Progenitor cell of endocrine pancreas (in vitro differentiated cells): ENCODE data around the gene TBX21. TPM values are rescaled to one million over a fixed set of nuclear protein-coding genes. Genes with fewer than 3 reads are reported as not detected.

ENCODE experiments used
- DNase-seq: peaks from one replicate; pipeline ENCODE4 v3.0.0; 2021; ENCODE audit warnings: low spot score; ENCODE audit not compliant: unreplicated experiment
- H3K27ac Mint-ChIP-seq: 2 replicates; pipeline ENCODE4 v1.8.0; 2021; ENCODE audit warnings: mild to moderate bottlenecking, moderate library complexity, mixed read lengths
- H3K27me3 Mint-ChIP-seq: 2 replicates; pipeline ENCODE4 v1.8.0; 2021; ENCODE audit warnings: mixed read lengths
- H3K36me3 Mint-ChIP-seq: 2 replicates; pipeline ENCODE4 v1.8.0; 2022; ENCODE audit warnings: mixed read lengths; ENCODE audit not compliant: insufficient read depth
- H3K4me1 Mint-ChIP-seq: 2 replicates; pipeline ENCODE4 v1.8.0; 2021; ENCODE audit warnings: low read depth, mixed read lengths
- H3K4me3 Mint-ChIP-seq: 2 replicates; pipeline ENCODE4 v1.8.0; 2021; ENCODE audit warnings: low read depth, mild to moderate bottlenecking, moderate library complexity, mixed read lengths
- H3K9me3 Mint-ChIP-seq: 2 replicates; pipeline ENCODE4 v1.8.0; 2021; ENCODE audit warnings: low read depth, mixed read lengths
- total RNA-seq: library from RNA; stranded (reverse); gene quantifications from 2 replicates; pipeline ENCODE4 v1.2.1, GENCODE V29; 2021
- TF ChIP-seq, protein P1 (sequence below): fragments of 200-600 bp; sonication (generic); IDR thresholded peaks from one replicate; pipeline ENCODE4 v1.5.0; 2021; ENCODE audit warnings: antibody characterized with exemption, mild to moderate bottlenecking; ENCODE audit not compliant: unreplicated experiment

TBX21 gene
- total RNA-seq, 1 donor from 2014 or later = not detected

- H3K36me3 Mint-ChIP-seq = peaks cover 8% of the 10 kb centered on the region
- H3K4me1 Mint-ChIP-seq = no peaks in the 10 kb centered on the region
- no peak overlapping the region for H3K27ac Mint-ChIP-seq
- H3K9me3 Mint-ChIP-seq = no peaks in the 10 kb centered on the region
- TF ChIP-seq, protein P1, sequence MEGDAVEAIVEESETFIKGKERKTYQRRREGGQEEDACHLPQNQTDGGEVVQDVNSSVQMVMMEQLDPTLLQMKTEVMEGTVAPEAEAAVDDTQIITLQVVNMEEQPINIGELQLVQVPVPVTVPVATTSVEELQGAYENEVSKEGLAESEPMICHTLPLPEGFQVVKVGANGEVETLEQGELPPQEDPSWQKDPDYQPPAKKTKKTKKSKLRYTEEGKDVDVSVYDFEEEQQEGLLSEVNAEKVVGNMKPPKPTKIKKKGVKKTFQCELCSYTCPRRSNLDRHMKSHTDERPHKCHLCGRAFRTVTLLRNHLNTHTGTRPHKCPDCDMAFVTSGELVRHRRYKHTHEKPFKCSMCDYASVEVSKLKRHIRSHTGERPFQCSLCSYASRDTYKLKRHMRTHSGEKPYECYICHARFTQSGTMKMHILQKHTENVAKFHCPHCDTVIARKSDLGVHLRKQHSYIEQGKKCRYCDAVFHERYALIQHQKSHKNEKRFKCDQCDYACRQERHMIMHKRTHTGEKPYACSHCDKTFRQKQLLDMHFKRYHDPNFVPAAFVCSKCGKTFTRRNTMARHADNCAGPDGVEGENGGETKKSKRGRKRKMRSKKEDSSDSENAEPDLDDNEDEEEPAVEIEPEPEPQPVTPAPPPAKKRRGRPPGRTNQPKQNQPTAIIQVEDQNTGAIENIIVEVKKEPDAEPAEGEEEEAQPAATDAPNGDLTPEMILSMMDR = peak; percentile 16
- no peak overlapping the region for H3K4me3 Mint-ChIP-seq
- DNase-seq = no peak
- peaks cover 60% of the 10 kb centered on the region for H3K27me3 Mint-ChIP-seq
Observed at GRCh38 chr17:47713980-47714700, 18.9 kb upstream of the TBX21 start.

- Mint-ChIP-seq H3K27ac (no peak overlapping the region), H3K4me3 (no peak overlapping the region), H3K4me1 (no peaks in the 10 kb centered on the region), H3K27me3 (peaks cover 68% of the 10 kb centered on the region), H3K9me3 (no peaks in the 10 kb centered on the region), H3K36me3 (peaks cover 5% of the 10 kb centered on the region)
- no peak for DNase-seq
- TF ChIP-seq, protein P1 = no peak
Observed at GRCh38 chr17:47714773-47715396, 18.2 kb upstream of the TBX21 start.

- Mint-ChIP-seq H3K36me3 (peaks cover under 1% of the 10 kb centered on the region), H3K27ac (no peak overlapping the region), H3K9me3 (no peaks in the 10 kb centered on the region), H3K27me3 (peaks cover 77% of the 10 kb centered on the region), H3K4me1 (no peaks in the 10 kb centered on the region), H3K4me3 (no peak overlapping the region)
- DNase-seq = no peak
- TF ChIP-seq, protein P1 = no peak
Observed at GRCh38 chr17:47715669-47716325, 17.2 kb upstream of the TBX21 start.

- no peaks in the 10 kb centered on the region for H3K4me1 Mint-ChIP-seq
- H3K4me3 Mint-ChIP-seq = no peak overlapping the region
- DNase-seq = no peak
- TF ChIP-seq, protein P1 = no peak
- peaks cover 83% of the 10 kb centered on the region for H3K27me3 Mint-ChIP-seq
- H3K9me3 Mint-ChIP-seq = no peaks in the 10 kb centered on the region
- no peak overlapping the region for H3K27ac Mint-ChIP-seq
- H3K36me3 Mint-ChIP-seq = no peaks in the 10 kb centered on the region
Observed at GRCh38 chr17:47716375-47716774, 16.7 kb upstream of the TBX21 start.

GRCh38 chr17:47717261-47717697, 15.8 kb upstream of the TBX21 start:
- no peak overlapping the region for H3K27ac Mint-ChIP-seq
- TF ChIP-seq, protein P1 = peak; percentile 28
- no peak for DNase-seq

More at GRCh38 chr17:47717261-47717697, 15.8 kb upstream of the TBX21 start:
- Mint-ChIP-seq H3K9me3 (no peaks in the 10 kb centered on the region), H3K36me3 (no peaks in the 10 kb centered on the region), H3K27me3 (peaks cover 90% of the 10 kb centered on the region), H3K4me1 (no peaks in the 10 kb centered on the region), H3K4me3 (no peak overlapping the region)
